ENCODE data around the gene FGFR2.

The FGFR2 gene

GRCh38 chr10:121551210-121551885 is 46.9 kb downstream of the FGFR2 start:
- TF ChIP-seq ZFX (IDR thresholded peaks at IDR 0.05) (no peak), CTCF (conservative IDR thresholded peaks at IDR 0.05) (no peak)
- no peak overlapping the region for H3K27ac ChIP-seq

- H3K27ac ChIP-seq, result no peak overlapping the region
- TF ChIP-seq ZFX (IDR thresholded peaks at IDR 0.05), result no peak
- no peak for TF ChIP-seq CTCF (conservative IDR thresholded peaks at IDR 0.05)
Measured at GRCh38 chr10:121544301-121544869, 53.9 kb downstream of the FGFR2 start.

GRCh38 chr10:121543545-121543944 is 54.7 kb downstream of the FGFR2 start:
- TF ChIP-seq CTCF (conservative IDR thresholded peaks at IDR 0.05) (no peak), ZFX (IDR thresholded peaks at IDR 0.05) (no peak)
- H3K27ac ChIP-seq, result no peak overlapping the region

- TF ChIP-seq ZFX (IDR thresholded peaks at IDR 0.05) (no peak), CTCF (conservative IDR thresholded peaks at IDR 0.05) (no peak)
Measured at GRCh38 chr10:121541450-121542120, 56.7 kb downstream of the FGFR2 start.

GRCh38 chr10:121540732-121541395 is 57.4 kb downstream of the FGFR2 start:
- TF ChIP-seq ZFX (IDR thresholded peaks at IDR 0.05) (no peak), CTCF (conservative IDR thresholded peaks at IDR 0.05) (no peak)
- H3K27ac ChIP-seq, result no peak overlapping the region

More at GRCh38 chr10:121541450-121542120, 56.7 kb downstream of the FGFR2 start:
- no peak overlapping the region for H3K27ac ChIP-seq

- no peak overlapping the region for H3K27ac ChIP-seq
- no peak for TF ChIP-seq ZFX (IDR thresholded peaks at IDR 0.05)
- TF ChIP-seq CTCF (conservative IDR thresholded peaks at IDR 0.05), result no peak
Measured at GRCh38 chr10:121539786-121540185, 58.5 kb downstream of the FGFR2 start.

All from C4-2B (cell line).